IMR-90 (cell line): ENCODE measurements around the gene CDHR2. TPM values are rescaled to one million over a fixed set of nuclear protein-coding genes. Genes with fewer than 3 reads are reported as not detected.
"Not testable (repeated sequence)": the region's sequence is repeated elsewhere in the genome, so short reads cannot be mapped to it uniquely, and the experiment has no call there.

ENCODE experiments used
- ATAC-seq: fragments of 200-7000 bp; cut with Tn5 transposase; 2 replicates; pipeline ENCODE4 v1.9.1; 2020; ENCODE audit warnings: low read depth, mild to moderate bottlenecking, moderate library complexity
- BruUV-seq: library from RNA; stranded (reverse); fragments of 400-500 nt; replicated peaks from 2 replicates; lab custom pipeline; 2021; lab: Mats Ljungman, UMichigan
- CTCF ChIA-PET: fragments of 300-600 bp; formaldehyde crosslinking; extraction: SDS; loops from one replicate; lab custom pipeline; 2021; ENCODE audit warnings: antibody characterized with exemption; lab: Yijun Ruan, JAX
- POLR2A ChIA-PET: fragments of 300-600 bp; sonication (Branson Sonifier 250); formaldehyde crosslinking; loops from one replicate; lab custom pipeline; 2022; ENCODE audit warnings: antibody characterized with exemption; ENCODE audit not compliant: unreplicated experiment; lab: Charles Lee
- DNase-seq: peaks from one replicate; pipeline ENCODE4 v3.0.0; 2013
- H2AFZ ChIP-seq: replicated peaks from 2 replicates; pipeline ENCODE3; 2013; ENCODE audit warnings: low read length, mild to moderate bottlenecking; ENCODE audit not compliant: poor library complexity
- H2AK5ac ChIP-seq: 2 replicates; pipeline ENCODE4 v1.6.1; 2013; ENCODE audit warnings: low read depth, low read length, inconsistent platforms
- H2AK9ac ChIP-seq: replicated peaks from 2 replicates; pipeline ENCODE3; 2013; ENCODE audit warnings: mild to moderate bottlenecking, low read depth, low read length, moderate library complexity; ENCODE audit not compliant: poor library complexity
- H2BK120ac ChIP-seq: 2 replicates; pipeline ENCODE4 v1.6.1; 2013; ENCODE audit warnings: low read depth, low read length, inconsistent platforms
- H2BK15ac ChIP-seq: 3 replicates; pipeline ENCODE4 v1.6.1; 2013; ENCODE audit warnings: low read depth, low read length, inconsistent platforms
- H2BK20ac ChIP-seq: 2 replicates; pipeline ENCODE4 v1.6.1; 2013; ENCODE audit warnings: low read depth, mild to moderate bottlenecking, inconsistent platforms, low read length, moderate library complexity
- H2BK5ac ChIP-seq: 2 replicates; pipeline ENCODE4 v1.6.1; 2013; ENCODE audit warnings: mild to moderate bottlenecking, low read depth, low read length, inconsistent platforms; ENCODE audit not compliant: poor library complexity, severe bottlenecking
- H3K14ac ChIP-seq: replicated peaks from 2 replicates; pipeline ENCODE4 v1.6.1; 2013; ENCODE audit warnings: low read depth, low read length, inconsistent platforms
- H3K18ac ChIP-seq: 2 replicates; pipeline ENCODE4 v1.6.1; 2013; ENCODE audit warnings: low read depth, low read length, control low read depth
- H3K23ac ChIP-seq: 2 replicates; pipeline ENCODE4 v1.6.1; 2013; ENCODE audit warnings: low read depth, low read length, inconsistent platforms
- H3K27ac ChIP-seq: 2 replicates; pipeline ENCODE4 v1.5.1; 2013; ENCODE audit warnings: mild to moderate bottlenecking, control low read depth, low read length; ENCODE audit not compliant: insufficient read depth
- H3K27me3 ChIP-seq: 2 replicates; pipeline ENCODE4 v1.6.1; 2013; ENCODE audit warnings: low read length; ENCODE audit not compliant: control insufficient read depth, insufficient read depth
- H3K36me3 ChIP-seq: 2 replicates; pipeline ENCODE4 v1.6.1; 2013; ENCODE audit warnings: low read length, mixed read lengths; ENCODE audit not compliant: control insufficient read depth, insufficient read depth
- H3K4ac ChIP-seq: 2 replicates; pipeline ENCODE4 v1.6.1; 2013; ENCODE audit warnings: low read depth, low read length, inconsistent platforms
- H3K4me1 ChIP-seq: 2 replicates; pipeline ENCODE4 v1.6.1; 2013; ENCODE audit warnings: low read length, mixed read lengths; ENCODE audit not compliant: control insufficient read depth, insufficient read depth
- H3K4me2 ChIP-seq: 2 replicates; pipeline ENCODE4 v1.6.1; 2013; ENCODE audit warnings: low read depth, mild to moderate bottlenecking, control low read depth, low read length, moderate library complexity
- H3K4me3 ChIP-seq: 2 replicates; pipeline ENCODE4 v1.5.1; 2013; ENCODE audit warnings: low read depth, mild to moderate bottlenecking, control low read depth, low read length, moderate library complexity; ENCODE audit not compliant: insufficient read depth
- H3K56ac ChIP-seq: 2 replicates; pipeline ENCODE4 v1.6.1; 2013; ENCODE audit warnings: low read length, inconsistent platforms; ENCODE audit not compliant: insufficient read depth; ENCODE audit errors: extremely low read depth
- H3K79me1 ChIP-seq, 2 experiments: 2 replicates each; pipeline ENCODE4 v1.6.1; 2013; ENCODE audit warnings: low read length in 2 of 2, inconsistent platforms in 1 of 2, low read depth in 1 of 2
- H3K9ac ChIP-seq: 2 replicates; pipeline ENCODE4 v1.6.1; 2013; ENCODE audit warnings: low read depth, low read length, control low read depth
- H3K9me1 ChIP-seq: 2 replicates; pipeline ENCODE4 v1.6.1; 2013; ENCODE audit warnings: low read length, inconsistent platforms; ENCODE audit not compliant: insufficient read depth
- H3K9me3 ChIP-seq: 2 replicates; pipeline ENCODE4 v1.6.1; 2013; ENCODE audit warnings: low read length; ENCODE audit not compliant: control insufficient read depth, insufficient read depth
- H4K20me1 ChIP-seq: 2 replicates; pipeline ENCODE4 v1.6.1; 2013; ENCODE audit warnings: low read length, inconsistent platforms; ENCODE audit not compliant: insufficient read depth
- H4K5ac ChIP-seq: 2 replicates; pipeline ENCODE4 v1.6.1; 2013; ENCODE audit warnings: mild to moderate bottlenecking, low read depth, low read length, control low read depth
- H4K8ac ChIP-seq, 2 experiments: 2 replicates each; pipeline ENCODE4 v1.6.1; 2013; ENCODE audit warnings: low read depth in 2 of 2, low read length in 2 of 2, control low read depth in 1 of 2, inconsistent platforms in 1 of 2
- H4K91ac ChIP-seq: 2 replicates; pipeline ENCODE4 v1.6.1; 2013; ENCODE audit warnings: low read depth, low read length, inconsistent platforms; ENCODE audit not compliant: insufficient read depth
- BHLHE40 ChIP-seq: fragments of 150-350 bp; IDR thresholded peaks from 2 replicates; pipeline ENCODE4 v1.6.1; 2016; ENCODE audit warnings: mild to moderate bottlenecking, low read depth, low read length
- WGBS, 2 experiments: methylation state at CpG; one replicate each; pipeline versions ENCODE4 v1.1.5 to v1.1.7; 2013; ENCODE audit warnings: missing lambda C conversion rate in 2 of 2; ENCODE audit not compliant: insufficient read length in 1 of 2; ENCODE audit errors: extremely low coverage in 2 of 2; 5-methylcytosine and 5-hydroxymethylcytosine counted together
- dilution Hi-C: fragments of 300-500 bp; cut with HindIII; formaldehyde crosslinking; loops from one replicate; pipeline ENCODE4 v1.14.3; 2018; ENCODE audit warnings: low sequenced_read_pairs; ENCODE audit not compliant: unreplicated experiment
- in situ Hi-C: fragments of 300-500 bp; cut with MboI; formaldehyde crosslinking; loops from 3 replicates; pipeline ENCODE4 v1.14.3; 2019; ENCODE audit warnings: low sequenced_read_pairs, inconsistent platforms, mixed read lengths
- intact Hi-C: fragments of 100-400 bp; cut with micrococcal nuclease; formaldehyde crosslinking; loops from 2 replicates; pipeline ENCODE4 v1.10.0; 2022
- polyA plus RNA-seq, 3 experiments: library from polyadenylated mRNA; depleted of rRNA; stranded (reverse); fragments of >200 nt; gene quantifications; 2 replicates each; pipeline ENCODE4 v1.2.3, GENCODE V29; 2012; ENCODE audit warnings: low replicate concordance in 1 of 3
- total RNA-seq: library from RNA; depleted of rRNA; stranded (reverse); fragments of >200 nt; gene quantifications from 2 replicates; pipeline ENCODE4 v1.2.3, GENCODE V29; 2012

Gene CDHR2
- total and polyA plus RNA-seq, 2 of the 4 experiments (the other 2 are of a cell fraction) = not detected

- Histone ChIP-seq H2BK5ac (no peak overlapping the region), H3K4me2 (no peak overlapping the region), H3K56ac (no peak overlapping the region), H3K9me1 (peaks cover 6% of the 10 kb centered on the region), H3K27ac (no peak overlapping the region), H2BK120ac (no peak overlapping the region), H3K9me3 (no peaks in the 10 kb centered on the region; the same call in 1 of the 2 replicates), H3K4me1 (no peaks in the 10 kb centered on the region), H3K14ac (no peak overlapping the region), H2BK15ac (no peak overlapping the region), H3K79me1 (no peaks in the 10 kb centered on the region), H2AK9ac (no peak overlapping the region), H2AFZ (no peak overlapping the region), H3K4ac (no peak overlapping the region), H3K36me3 (no peaks in the 10 kb centered on the region), H2AK5ac (no peak overlapping the region), H3K9ac (no peak overlapping the region), H4K8ac (no peak overlapping the region), H2BK20ac (no peak overlapping the region), H4K91ac (no peak overlapping the region), H3K27me3 (no peaks in the 10 kb centered on the region), H3K4me3 (no peak overlapping the region), H3K18ac (no peak overlapping the region), H4K5ac (no peak overlapping the region), H3K23ac (no peak overlapping the region), H4K20me1 (no peaks in the 10 kb centered on the region)
- dilution Hi-C loops = no loop called here
- CTCF ChIA-PET = no interaction called here
- no TSS peak for BruUV-seq
- intact Hi-C loops = no loop called here
- POLR2A ChIA-PET = no interaction called here
- in situ Hi-C loops = no loop called here
- DNase-seq = no peak
- no peak for ATAC-seq
- TF ChIP-seq BHLHE40 = no peak
- WGBS, 2 experiments = no CpG with 5 or more reads among the region's 17 CpGs
Observed at GRCh38 chr5:176590035-176590717, 41.0 kb downstream of the CDHR2 start.

GRCh38 chr5:176591667-176592066, 42.5 kb downstream of the CDHR2 start:
- H2AFZ ChIP-seq, H3K4me3 ChIP-seq, BruUV-seq, H2BK20ac ChIP-seq, H4K5ac ChIP-seq, H3K9me3 ChIP-seq, H3K27me3 ChIP-seq, H3K23ac ChIP-seq, POLR2A ChIA-PET, in situ Hi-C loops, H3K9me1 ChIP-seq, H2BK15ac ChIP-seq, H3K4ac ChIP-seq, H3K56ac ChIP-seq, H3K18ac ChIP-seq, H2BK5ac ChIP-seq, DNase-seq, CTCF ChIA-PET, H3K27ac ChIP-seq, H2AK9ac ChIP-seq, H2AK5ac ChIP-seq, H3K36me3 ChIP-seq, H3K4me1 ChIP-seq, dilution Hi-C loops, H3K9ac ChIP-seq, H2BK120ac ChIP-seq, intact Hi-C loops, H4K20me1 ChIP-seq, H4K91ac ChIP-seq, H4K8ac ChIP-seq, ATAC-seq, H3K79me1 ChIP-seq, H3K14ac ChIP-seq, H3K4me2 ChIP-seq: not testable (repeated sequence)
- 86% methylated on average over 1 of the region's 2 CpGs; no CpG with 5 or more reads in 1 of the 2 experiments for WGBS, 2 experiments
